Liver (tissue), 3 donors: ENCODE results near the gene MDN1.

Source experiments
- NR2F2 ChIP-seq: IDR thresholded peaks from 2 replicates; pipeline ENCODE4 v1.6.1; 2016; ENCODE audit warnings: antibody characterized with exemption
- RAD21 ChIP-seq, 2 donors: IDR thresholded peaks; 2 replicates each; pipeline ENCODE4 v1.6.1; 2016; ENCODE audit warnings: antibody characterized with exemption in 2 of 2, mild to moderate bottlenecking in 2 of 2
- REST ChIP-seq: IDR thresholded peaks from 2 replicates; pipeline ENCODE4 v1.6.1; 2016; ENCODE audit warnings: antibody characterized with exemption, mild to moderate bottlenecking
- TAF1 ChIP-seq: conservative IDR thresholded peaks from 2 replicates; pipeline ENCODE4 v1.6.1; 2016; ENCODE audit warnings: antibody characterized with exemption, mild to moderate bottlenecking
- YY1 ChIP-seq: IDR thresholded peaks from 2 replicates; pipeline ENCODE4 v1.6.1; 2016; ENCODE audit warnings: antibody characterized with exemption, mild to moderate bottlenecking
- TF ChIP-seq, protein P1 (sequence below): fragments of 150-350 bp; IDR thresholded peaks from 2 replicates; pipeline ENCODE4 v1.5.1; 2017; ENCODE audit warnings: improper control_type of control experiment, low read depth, low read length; ENCODE audit not compliant: missing input control
- donor health status: healthy.
- donor health status: healthy.

DNA sequence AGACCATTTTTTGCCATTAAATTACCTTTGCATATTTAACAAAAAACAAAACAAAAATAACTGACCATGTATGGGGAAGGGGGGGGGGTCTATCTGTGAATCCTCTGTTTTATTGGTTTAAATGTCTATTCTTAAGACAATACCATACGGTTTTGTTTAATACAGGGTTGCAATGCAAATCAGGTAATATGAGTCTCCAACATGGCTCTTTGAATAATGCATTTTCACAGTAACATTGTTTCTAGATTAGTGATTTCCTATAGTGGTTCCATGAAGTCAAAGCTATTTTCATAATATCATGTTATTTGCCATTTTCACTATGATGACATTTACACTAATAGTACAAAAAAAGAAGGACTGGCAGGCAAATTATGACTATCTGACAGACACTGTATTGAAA, 116.3 kb downstream of the MDN1 start:
- TF ChIP-seq, protein P1, sequence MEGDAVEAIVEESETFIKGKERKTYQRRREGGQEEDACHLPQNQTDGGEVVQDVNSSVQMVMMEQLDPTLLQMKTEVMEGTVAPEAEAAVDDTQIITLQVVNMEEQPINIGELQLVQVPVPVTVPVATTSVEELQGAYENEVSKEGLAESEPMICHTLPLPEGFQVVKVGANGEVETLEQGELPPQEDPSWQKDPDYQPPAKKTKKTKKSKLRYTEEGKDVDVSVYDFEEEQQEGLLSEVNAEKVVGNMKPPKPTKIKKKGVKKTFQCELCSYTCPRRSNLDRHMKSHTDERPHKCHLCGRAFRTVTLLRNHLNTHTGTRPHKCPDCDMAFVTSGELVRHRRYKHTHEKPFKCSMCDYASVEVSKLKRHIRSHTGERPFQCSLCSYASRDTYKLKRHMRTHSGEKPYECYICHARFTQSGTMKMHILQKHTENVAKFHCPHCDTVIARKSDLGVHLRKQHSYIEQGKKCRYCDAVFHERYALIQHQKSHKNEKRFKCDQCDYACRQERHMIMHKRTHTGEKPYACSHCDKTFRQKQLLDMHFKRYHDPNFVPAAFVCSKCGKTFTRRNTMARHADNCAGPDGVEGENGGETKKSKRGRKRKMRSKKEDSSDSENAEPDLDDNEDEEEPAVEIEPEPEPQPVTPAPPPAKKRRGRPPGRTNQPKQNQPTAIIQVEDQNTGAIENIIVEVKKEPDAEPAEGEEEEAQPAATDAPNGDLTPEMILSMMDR: no peak
- TF ChIP-seq YY1: no peak
- no peak for TF ChIP-seq TAF1
- TF ChIP-seq RAD21 (IDR thresholded peaks at IDR 0.05): no peak
- no peak for TF ChIP-seq NR2F2
- no peak for TF ChIP-seq REST
